ENCODE data around the gene CYP19A1. TPM values are rescaled to one million over a fixed set of nuclear protein-coding genes. Genes with fewer than 3 reads are reported as not detected.

Gene CYP19A1
- total RNA-seq, 1 experiment from 2014 or later: not detected

DNA sequence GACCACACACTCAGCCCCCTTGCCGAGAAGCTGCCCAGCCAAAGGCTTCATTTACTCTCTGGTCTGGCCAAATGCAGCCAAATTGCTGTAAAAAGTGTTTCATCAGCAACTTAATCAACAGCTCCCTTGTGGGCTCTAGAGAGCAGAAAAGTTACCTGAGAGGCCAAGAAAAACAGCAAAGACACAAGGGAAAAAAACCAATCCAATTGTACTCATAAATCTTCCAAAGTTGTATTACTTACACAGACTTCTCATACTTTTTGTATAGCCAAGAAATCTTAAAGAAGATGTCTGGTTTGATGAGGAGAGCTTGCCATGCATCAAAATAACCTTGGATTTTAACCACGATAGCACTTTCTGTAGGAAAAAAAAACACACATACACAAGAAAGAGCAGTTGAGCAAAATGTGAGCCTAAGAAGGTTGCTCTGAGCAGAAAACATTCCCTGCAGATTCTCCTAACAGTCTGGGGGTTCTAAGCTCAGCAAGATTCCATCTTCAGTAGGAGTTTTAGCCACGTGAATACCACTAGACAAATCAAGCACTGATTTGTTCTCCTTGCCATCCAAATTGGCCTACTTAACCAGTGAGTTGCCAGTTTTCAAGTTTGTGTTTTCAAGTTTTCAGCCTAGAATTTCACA, 120.0 kb downstream of the CYP19A1 start:
- ChIA-PET POLR2A (no interaction called here), RAD21 (ENCODE audit: low non-redundant PET in 1 of 2, low total read pairs in 2 of 2, uncharacterized antibody in 2 of 2, unreplicated experiment in 2 of 2) (no interaction called here), CTCF (interaction anchor here (0.8 kb wide), 1 partner anchor 55 kb away, joined by 4 read pairs; no protein-coding TSS in a partner anchor)
- Histone ChIP-seq H4K20me1 (ENCODE audit: insufficient read depth) (no peaks in the 10 kb centered on the region), H3K27me3 (ENCODE audit: insufficient read depth, low read length) (no peaks in the 10 kb centered on the region), H3K4me1 (ENCODE audit: control insufficient read depth in 1 of 2, insufficient read depth in 2 of 2, low read length in 2 of 2) (peaks cover 5 to 7% of the 10 kb centered on the region in 2 experiments; a peak in 3 of 4 replicates), H3K79me2 (ENCODE audit: insufficient read depth, low read length) (no peaks in the 10 kb centered on the region), H3K9me2 (ENCODE audit: insufficient read depth) (no peaks in the 10 kb centered on the region), H3K9me3 (ENCODE audit: control insufficient read depth in 1 of 2, insufficient read depth in 1 of 2, low read depth in 1 of 2, low read length in 2 of 2) (no peaks in the 10 kb centered on the region), H3K9ac (ENCODE audit: low read length) (no peak overlapping the region), H3K4me2 (ENCODE audit: low read length) (no peak overlapping the region), H3K27ac (ENCODE audit: low read depth, low read length) (no peak overlapping the region), H3K36me3 (ENCODE audit: control insufficient read depth in 1 of 2, insufficient read depth in 2 of 2, low read length in 2 of 2) (no peaks in the 10 kb centered on the region), H2AFZ (ENCODE audit: low read depth, low read length, poor library complexity, severe bottlenecking) (no peak overlapping the region), H3K4me3 (replicated peaks in 1 of 2; ENCODE audit: low read depth in 1 of 2, low read length in 2 of 2) (no peak overlapping the region)
- ATAC-seq (no peak), DNase-seq (ENCODE audit: low read depth, low spot score) (no peak)
- TF ChIP-seq CTCF (IDR thresholded peaks at IDR 0.05 in 2 of 3, conservative IDR thresholded peaks at IDR 0.05 in 1 of 3; ENCODE audit: borderline replicate concordance in 1 of 3, insufficient read depth in 1 of 3, low read depth in 2 of 3, low read length in 2 of 3) (no peak), EGR1 (IDR thresholded peaks at IDR 0.05; ENCODE audit: low read depth) (no peak), RAD21 (IDR thresholded peaks at IDR 0.05; ENCODE audit: low read depth) (no peak)
- BruUV-seq (replicated peaks): no TSS peak
- intact Hi-C loops (cut with micrococcal nuclease): no loop called here

DNA sequence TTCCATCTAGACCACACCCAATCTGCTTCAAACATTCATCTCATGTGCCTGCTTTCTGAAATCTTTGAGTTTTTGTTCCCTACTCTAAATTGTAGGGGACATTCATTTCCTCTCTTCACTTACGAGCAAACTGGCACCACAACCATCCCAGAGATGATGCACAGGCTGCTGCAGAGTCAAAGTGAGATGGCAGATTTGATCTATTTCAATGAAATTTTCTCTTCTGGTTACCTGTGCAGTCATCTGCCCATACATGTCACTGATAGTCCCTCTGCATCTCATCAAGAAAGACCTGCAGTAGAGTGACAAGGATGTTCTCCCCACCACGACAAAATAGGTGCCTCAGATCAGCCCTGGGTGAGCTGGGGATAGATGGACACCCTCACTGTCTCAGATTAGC, 125.5 kb downstream of the CYP19A1 start:
- DNase-seq (ENCODE audit: low read depth, low spot score) (no peak), ATAC-seq (no peak)
- TF ChIP-seq SIN3A (IDR thresholded peaks at IDR 0.05; ENCODE audit: low read depth) (no peak), POLR2AphosphoS5 (IDR thresholded peaks at IDR 0.05; ENCODE audit: low read depth, low read length) (no peak), CBX3 (IDR thresholded peaks at IDR 0.05; ENCODE audit: low read depth) (no peak), FOSL1 (IDR thresholded peaks at IDR 0.05; ENCODE audit: low read depth) (no peak)
- TF ChIP-seq, protein P1, sequence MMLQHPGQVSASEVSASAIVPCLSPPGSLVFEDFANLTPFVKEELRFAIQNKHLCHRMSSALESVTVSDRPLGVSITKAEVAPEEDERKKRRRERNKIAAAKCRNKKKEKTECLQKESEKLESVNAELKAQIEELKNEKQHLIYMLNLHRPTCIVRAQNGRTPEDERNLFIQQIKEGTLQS (IDR thresholded peaks at IDR 0.05): no peak
- Histone ChIP-seq H3K27me3 (ENCODE audit: insufficient read depth, low read length) (no peaks in the 10 kb centered on the region), H3K4me1 (ENCODE audit: control insufficient read depth in 1 of 2, insufficient read depth in 2 of 2, low read length in 2 of 2) (no peaks in the 10 kb centered on the region), H2AFZ (ENCODE audit: low read depth, low read length, poor library complexity, severe bottlenecking) (no peak overlapping the region), H3K79me2 (ENCODE audit: insufficient read depth, low read length) (no peaks in the 10 kb centered on the region), H3K27ac (ENCODE audit: low read depth, low read length) (no peak overlapping the region), H3K9ac (ENCODE audit: low read length) (no peak overlapping the region), H3K9me2 (ENCODE audit: insufficient read depth) (no peaks in the 10 kb centered on the region), H3K4me3 (replicated peaks in 1 of 2; ENCODE audit: low read depth in 1 of 2, low read length in 2 of 2) (no peak overlapping the region), H3K9me3 (ENCODE audit: control insufficient read depth in 1 of 2, insufficient read depth in 1 of 2, low read depth in 1 of 2, low read length in 2 of 2) (no peaks in the 10 kb centered on the region), H4K20me1 (ENCODE audit: insufficient read depth) (no peaks in the 10 kb centered on the region), H3K36me3 (ENCODE audit: control insufficient read depth in 1 of 2, insufficient read depth in 2 of 2, low read length in 2 of 2) (no peaks in the 10 kb centered on the region), H3K4me2 (ENCODE audit: low read length) (no peak overlapping the region)
- ChIA-PET RAD21 (ENCODE audit: low non-redundant PET in 1 of 2, low total read pairs in 2 of 2, uncharacterized antibody in 2 of 2, unreplicated experiment in 2 of 2) (no interaction called here), POLR2A (no interaction called here), CTCF (no interaction called here)
- no TSS peak for BruUV-seq (replicated peaks)
- intact Hi-C loops (cut with micrococcal nuclease): no loop called here
